ENCODE measurements around the gene HAUS3. TPM values are rescaled to one million over a fixed set of nuclear protein-coding genes. Genes with fewer than 3 reads are reported as not detected.

The HAUS3 gene
- total and polyA plus RNA-seq, 2 of the 13 experiments (the other 11 are each of a cell fraction or from before 2014, with no cell fraction given) = 3.9 to 12.6 TPM

GRCh38 chr4:2261110-2261852, 19.4 kb upstream of the HAUS3 start:
- CTCF ChIA-PET (ENCODE audit: low intra/inter-chr PET ratio, low total read pairs) = no interaction called here
- TF ChIP-seq SP140L (CRISPR knock-in tag; IDR thresholded peaks at IDR 0.05; ENCODE audit: borderline replicate concordance) = no peak
- TF ChIP-seq ZNF441 (CRISPR knock-in tag; IDR thresholded peaks at IDR 0.05; ENCODE audit: borderline replicate concordance) = no peak
- no peak for TF ChIP-seq KLF6 (CRISPR knock-in tag; IDR thresholded peaks at IDR 0.05)
- TF ChIP-seq DMAP1 (CRISPR knock-in tag; IDR thresholded peaks at IDR 0.05) = peak; percentile 34; the same call in 1 of the 2 replicates
- TF ChIP-seq SAP130 (CRISPR knock-in tag; IDR thresholded peaks at IDR 0.05; ENCODE audit: low read depth) = peak; percentile 77
- TF ChIP-seq PHF8 (CRISPR knock-in tag; IDR thresholded peaks at IDR 0.05) = peak; percentile 61
- peak; percentile 36; the same call in 1 of the 2 replicates for TF ChIP-seq ARNT2 (CRISPR knock-in tag; IDR thresholded peaks at IDR 0.05; ENCODE audit: low read depth)
- TF ChIP-seq ATM (IDR thresholded peaks at IDR 0.05; ENCODE audit: borderline replicate concordance) = no peak
- 0 out of 2 replicates have a peak, but pooled peaks have one; percentile 30 for TF ChIP-seq MXD4 (CRISPR knock-in tag; IDR thresholded peaks at IDR 0.05)
- no peak for TF ChIP-seq HNRNPK (IDR thresholded peaks at IDR 0.05; ENCODE audit: low read depth, low read length, poor library complexity, severe bottlenecking)
- no peak for TF ChIP-seq ELF3 (CRISPR knock-in tag; IDR thresholded peaks at IDR 0.05)
- 0 out of 2 replicates have a peak, but pooled peaks have one; percentile 12 for TF ChIP-seq MYC (CRISPR knock-in tag; IDR thresholded peaks at IDR 0.05; ENCODE audit: borderline replicate concordance)
- TF ChIP-seq ZNF777 (CRISPR knock-in tag; IDR thresholded peaks at IDR 0.05) = 0 out of 2 replicates have a peak, but pooled peaks have one; percentile 35
- TF ChIP-seq MXI1 (IDR thresholded peaks at IDR 0.05; ENCODE audit: borderline replicate concordance, low read depth, low read length) = peak; percentile 80; the same call in 1 of the 3 replicates
- 0 out of 2 replicates have a peak, but pooled peaks have one; percentile 1 for TF ChIP-seq ZIK1 (CRISPR knock-in tag; IDR thresholded peaks at IDR 0.05; ENCODE audit: borderline replicate concordance, low read depth)
- no peak for TF ChIP-seq ZNF205 (CRISPR knock-in tag; IDR thresholded peaks at IDR 0.05)
- TF ChIP-seq FOXA1 (IDR thresholded peaks at IDR 0.05) = no peak
- TF ChIP-seq FOXA1 (CRISPR knock-in tag; IDR thresholded peaks at IDR 0.05) = 0 out of 2 replicates have a peak, but pooled peaks have one; percentile 6
- TF ChIP-seq RBFOX2 (IDR thresholded peaks at IDR 0.05; ENCODE audit: low read depth, low read length) = 0 out of 2 replicates have a peak, but pooled peaks have one; percentile 49
- TF ChIP-seq ZSCAN31 (CRISPR knock-in tag; IDR thresholded peaks at IDR 0.05; ENCODE audit: low read depth) = 0 out of 2 replicates have a peak, but pooled peaks have one; percentile 29
- 0 out of 2 replicates have a peak, but pooled peaks have one; percentile 26 for TF ChIP-seq HOXA3 (CRISPR knock-in tag; IDR thresholded peaks at IDR 0.05)
- TF ChIP-seq NRL (CRISPR knock-in tag; IDR thresholded peaks at IDR 0.05; ENCODE audit: borderline replicate concordance) = no peak
- peak; percentile 56; the same call in 1 of the 2 replicates for TF ChIP-seq ARID4A (CRISPR knock-in tag; IDR thresholded peaks at IDR 0.05; ENCODE audit: borderline replicate concordance)

More at GRCh38 chr4:2261110-2261852, 19.4 kb upstream of the HAUS3 start:
- ATAC-seq = no peak
- no TSS peak for BruUV-seq (replicated peaks)
- Histone ChIP-seq H3K4me3 (replicated peaks in 1 of 3; ENCODE audit: insufficient read depth in 1 of 3, low read depth in 2 of 3, low read length in 3 of 3) (peak overlapping the region; percentile 67 to 85 (median 83)), H3K9me3 (ENCODE audit: low read length) (no peaks in the 10 kb centered on the region), H3K27me3 (ENCODE audit: control insufficient read depth in 1 of 2, insufficient read depth in 2 of 2, low read length in 2 of 2) (peaks cover 11 to 19% of the 10 kb centered on the region in 2 experiments; a peak in 3 of 5 replicates), H4K20me1 (ENCODE audit: insufficient read depth, low read length) (no peaks in the 10 kb centered on the region), H3K9ac (ENCODE audit: insufficient read depth, low read depth, low read length) (peak overlapping the region; percentile 86), H3K4me2 (ENCODE audit: low read depth, low read length) (peak overlapping the region; percentile 87), H2AFZ (ENCODE audit: low read length) (no peak overlapping the region), H3K79me2 (ENCODE audit: insufficient read depth, low read length) (peaks cover 9% of the 10 kb centered on the region), H3K4me1 (ENCODE audit: insufficient read depth, low read length) (peaks cover 31% of the 10 kb centered on the region), H3K36me3 (replicated peaks in 1 of 2; ENCODE audit: control insufficient read depth in 1 of 2, insufficient read depth in 2 of 2, low read length in 2 of 2) (0 out of 5 replicates have a peak, but pooled peaks cover 1 to 6% of the 10 kb centered on the region in 2 experiments), H3K27ac (ENCODE audit: extremely low read length, insufficient read depth, low read length) (peak overlapping the region; percentile 66)
- POLR2A ChIA-PET = interaction anchor here (1.0 to 1.3 kb wide), 2 partner anchors 19 kb away, joined by 3 to 11 read pairs; partner anchors contain the start of genes HAUS3 and POLN
- WGBS (ENCODE audit: low lambda C conversion rate) = 0% methylated on average over 1 of the region's 91 CpGs
- no peak for FAIRE-seq
- intact Hi-C loops (cut with micrococcal nuclease; ENCODE audit: unreplicated experiment) = no loop called here
- in situ Hi-C loops (cut with HindIII; ENCODE audit: extremely low pct_ligation_motif_present, low pct_unique_long_range_greater_than_20kb) = no loop called here
- no peak for DNase-seq (ENCODE audit: low spot score)

All from HepG2 (cell line).